CD4-positive, alpha-beta T cell treated with Interferon gamma for 1 hour (primary cell): ENCODE data around the gene ALPL.

ENCODE experiments used
- DNase-seq: peaks from one replicate; pipeline ENCODE4 v3.0.0-alpha.2; 2020

ALPL gene

DNA sequence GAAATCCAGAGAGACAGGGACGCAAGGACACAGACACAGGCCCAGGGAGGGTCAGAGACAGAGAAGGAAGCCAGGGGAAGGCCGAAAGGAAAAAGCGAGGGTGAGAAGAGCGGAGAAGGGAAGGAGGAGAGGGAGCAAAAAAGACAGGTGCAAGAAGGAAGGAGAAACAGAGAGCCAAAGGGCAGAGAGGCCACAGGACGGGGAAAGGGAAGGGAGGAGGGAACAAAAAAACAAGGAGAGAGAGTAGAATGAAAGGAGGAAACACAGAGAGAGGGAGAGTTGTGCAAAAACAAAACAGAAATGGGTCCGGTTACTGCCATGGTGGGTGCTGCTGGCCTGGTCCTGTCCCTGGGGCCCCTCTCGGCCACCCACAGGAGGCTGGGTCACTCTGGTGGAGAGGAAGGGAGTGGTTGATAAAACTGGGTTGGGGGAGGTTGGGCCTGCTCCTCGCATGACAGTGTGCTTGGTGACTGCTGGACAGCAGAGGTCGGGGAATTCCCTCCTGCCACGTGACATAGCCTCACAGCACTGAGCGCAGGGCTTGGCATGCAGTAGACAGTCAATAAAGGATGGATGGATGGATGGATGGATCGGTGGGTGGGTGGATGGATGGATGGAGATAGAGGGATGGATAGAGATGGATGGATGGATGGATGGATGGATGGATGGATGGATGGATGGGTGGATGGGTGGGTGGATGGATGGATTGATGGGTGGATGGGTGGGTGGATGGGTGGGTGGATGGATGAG is 95.2 kb downstream of the ALPL start:
- DNase-seq = no peak

DNA sequence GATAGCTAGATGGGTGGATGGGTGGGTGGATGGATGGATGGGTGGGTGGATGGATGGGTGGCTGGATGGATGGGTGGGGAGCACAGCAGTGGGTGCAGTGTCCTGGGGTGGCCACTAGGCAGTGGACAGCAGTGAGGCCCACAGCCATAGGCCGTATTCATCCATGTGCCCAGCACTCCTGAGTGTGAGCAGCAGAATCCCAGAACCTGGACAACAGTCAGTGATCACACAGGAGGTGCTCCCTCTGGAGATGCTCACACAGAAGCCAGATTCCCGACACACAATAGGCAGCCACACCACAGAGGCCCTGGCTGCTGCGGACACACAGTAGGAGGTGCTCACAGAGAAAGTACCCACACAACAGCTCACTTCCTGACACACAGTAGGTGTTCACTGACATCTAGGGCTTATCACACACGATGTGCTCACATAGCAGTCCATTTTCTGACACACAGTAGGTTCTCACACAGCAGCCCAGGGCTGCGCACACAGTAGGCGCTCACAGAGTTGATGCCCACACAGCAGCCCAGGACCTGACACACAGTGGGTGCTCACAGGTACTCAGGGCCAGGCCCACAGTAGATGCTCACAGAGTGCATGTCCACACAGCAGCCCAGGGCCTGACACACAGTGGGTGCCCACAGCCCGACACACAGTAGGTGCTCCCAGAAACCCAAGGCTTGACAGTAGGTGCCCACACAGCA is 95.9 kb downstream of the ALPL start:
- DNase-seq = no peak

DNA sequence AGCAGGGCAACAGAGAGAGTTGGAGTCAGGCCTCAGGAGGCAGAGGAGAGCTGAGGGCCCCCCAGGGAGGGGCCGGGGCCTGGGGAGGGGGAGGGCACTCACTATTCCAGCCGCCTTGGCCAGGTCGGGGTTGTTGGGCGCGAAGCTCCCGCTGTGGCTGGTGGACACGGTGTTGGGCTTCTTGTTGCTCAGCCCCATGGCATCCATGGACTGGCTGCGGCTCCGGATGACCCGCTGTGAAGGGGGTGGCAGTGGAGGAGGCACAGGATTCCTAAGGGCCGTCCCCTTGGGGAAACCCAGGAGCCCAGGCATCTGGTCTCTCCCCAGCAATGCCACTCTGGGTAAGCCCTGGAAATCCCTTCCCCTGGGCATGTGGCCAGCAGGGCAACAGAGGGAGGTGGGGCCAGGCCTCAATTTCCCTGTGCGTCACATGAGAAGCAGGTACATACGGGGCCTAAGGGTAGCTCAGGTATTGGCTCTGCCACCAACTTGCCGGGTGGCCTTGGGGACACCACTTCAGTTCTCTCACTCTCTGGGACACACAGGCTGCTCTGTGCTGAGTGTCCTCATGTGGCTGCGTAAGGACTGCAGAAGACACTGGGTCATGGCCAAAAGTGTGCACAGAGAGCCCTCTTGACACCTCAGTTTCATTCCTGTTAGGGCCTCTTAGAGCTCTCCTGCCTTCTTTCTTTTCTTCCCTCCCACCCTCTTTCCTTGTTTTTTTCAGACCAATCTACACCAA is 96.9 kb downstream of the ALPL start:
- DNase-seq = no peak

DNA sequence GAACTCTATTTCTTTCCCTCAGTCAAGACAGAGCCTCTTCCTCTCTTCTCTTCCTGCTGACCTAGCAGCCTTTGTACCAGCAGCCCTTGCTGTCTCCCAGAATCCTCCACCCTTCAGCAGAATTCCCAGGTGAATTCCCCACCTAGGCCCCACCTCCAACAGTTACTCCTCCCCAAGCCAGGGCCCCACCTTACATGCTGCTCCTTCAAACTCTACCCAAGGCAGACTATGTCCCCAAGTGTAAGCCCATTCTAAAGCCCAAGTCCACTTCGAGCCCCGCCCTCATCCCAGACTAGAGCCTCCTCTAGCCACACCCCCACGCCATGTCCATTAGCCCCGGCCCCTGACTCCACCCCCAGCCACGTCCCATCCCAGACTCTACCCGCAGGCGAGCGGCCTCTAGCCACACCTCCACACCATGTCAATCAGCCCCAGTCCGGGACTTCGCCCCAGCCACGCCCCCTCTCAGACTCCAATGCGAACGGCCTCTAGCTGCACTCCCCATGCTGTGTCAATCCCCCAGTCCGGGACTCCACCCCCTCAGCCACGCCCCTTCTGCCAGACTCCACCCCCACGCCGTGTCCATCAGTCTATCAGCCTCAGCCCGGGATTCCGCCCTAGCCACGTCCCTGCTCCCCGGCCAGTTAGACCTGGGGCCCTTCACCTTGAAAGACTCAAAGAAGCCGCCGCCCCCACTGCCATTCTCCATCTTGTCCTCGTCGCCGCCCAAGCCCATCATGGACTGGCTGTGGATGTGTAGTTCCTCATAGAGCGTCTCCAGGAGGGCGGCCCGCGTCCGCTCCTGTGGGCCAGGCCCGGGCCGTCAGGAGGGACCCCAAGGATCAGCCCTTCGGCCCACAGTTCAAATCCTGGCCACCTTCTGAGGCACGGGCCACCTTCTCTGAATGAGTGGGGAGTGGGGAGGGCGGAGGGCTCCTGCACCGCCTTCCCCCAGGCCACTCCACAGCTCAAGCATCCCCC is 98.6 kb downstream of the ALPL start:
- DNase-seq = peak; percentile 51

DNA sequence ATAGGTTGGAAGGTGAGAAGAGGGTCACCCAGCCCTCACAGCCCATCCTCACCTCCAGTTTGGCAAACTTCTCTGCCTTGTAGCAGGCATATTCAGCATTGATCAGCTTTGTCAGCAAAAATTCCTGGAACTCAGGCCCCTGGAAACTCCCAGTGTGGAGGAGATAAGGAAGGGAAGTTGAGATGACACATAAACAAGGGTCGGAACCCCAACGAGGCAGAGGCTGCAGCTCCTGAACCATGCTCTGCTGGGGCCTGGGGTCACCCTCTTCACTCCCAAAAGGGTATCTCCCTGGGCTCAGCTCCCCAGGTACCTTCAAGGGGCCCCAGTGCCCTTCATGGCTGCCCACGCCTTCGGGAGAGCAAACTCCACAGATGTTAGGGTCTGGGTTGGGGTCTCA is 99.6 kb downstream of the ALPL start:
- no peak for DNase-seq

DNA sequence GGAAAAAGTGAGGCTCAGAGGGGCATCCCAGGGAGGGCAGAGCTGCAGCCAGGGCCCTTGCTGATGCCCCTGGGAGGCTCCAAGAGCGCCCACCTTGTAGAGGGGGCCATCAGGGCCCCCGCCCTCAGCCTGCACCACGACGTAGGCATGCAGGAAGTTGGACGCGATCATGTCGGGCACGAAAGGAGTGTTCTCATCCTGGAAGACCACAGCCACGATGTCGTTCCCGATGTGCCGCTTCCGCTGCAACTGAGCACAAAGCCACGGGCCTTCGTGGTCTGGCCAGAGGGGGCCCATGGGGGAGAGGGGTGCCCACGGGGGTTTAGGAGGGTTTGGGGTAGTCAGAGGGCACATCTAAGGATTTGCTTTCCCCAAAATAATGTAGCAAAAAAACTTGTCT is 100.8 kb downstream of the ALPL start:
- no peak for DNase-seq

DNA sequence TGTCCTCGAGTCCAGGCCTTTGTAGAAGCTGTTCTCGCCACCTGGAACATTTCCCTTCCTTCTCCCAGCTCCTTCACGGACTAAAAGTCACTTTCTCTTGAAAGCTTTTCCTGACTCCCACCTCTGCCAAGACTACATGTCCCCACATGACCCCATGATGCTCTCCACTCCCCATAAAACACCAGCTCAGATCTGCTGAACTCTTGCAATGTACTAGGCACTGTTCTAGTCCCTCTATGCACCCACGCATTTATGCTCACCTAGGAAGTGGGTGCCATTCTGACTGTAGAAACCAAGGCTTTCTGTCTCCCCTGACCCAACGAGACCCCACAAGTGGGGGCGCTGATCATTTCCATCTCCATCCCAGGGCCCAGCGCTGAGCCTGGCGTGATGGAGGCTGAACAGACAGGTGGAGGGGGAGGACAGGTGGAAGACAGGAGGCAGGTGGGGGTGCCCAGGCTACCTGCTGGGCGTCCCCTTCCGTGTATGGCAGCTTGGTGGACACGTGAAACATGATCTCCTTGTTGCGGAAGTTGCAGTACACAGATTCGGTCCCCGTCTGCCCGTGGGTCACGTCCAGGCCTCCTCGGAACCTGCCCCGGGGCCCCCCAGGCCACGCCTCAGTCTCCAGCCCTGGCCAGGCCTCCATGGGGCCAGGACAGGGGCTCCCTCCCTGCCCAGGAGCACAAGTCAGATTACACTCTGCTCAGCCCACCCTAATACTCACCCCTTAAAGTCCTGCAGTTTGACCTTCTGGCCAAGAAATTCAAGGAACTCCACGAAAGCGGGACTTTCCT is 102.0 kb downstream of the ALPL start:
- DNase-seq = no peak

DNA sequence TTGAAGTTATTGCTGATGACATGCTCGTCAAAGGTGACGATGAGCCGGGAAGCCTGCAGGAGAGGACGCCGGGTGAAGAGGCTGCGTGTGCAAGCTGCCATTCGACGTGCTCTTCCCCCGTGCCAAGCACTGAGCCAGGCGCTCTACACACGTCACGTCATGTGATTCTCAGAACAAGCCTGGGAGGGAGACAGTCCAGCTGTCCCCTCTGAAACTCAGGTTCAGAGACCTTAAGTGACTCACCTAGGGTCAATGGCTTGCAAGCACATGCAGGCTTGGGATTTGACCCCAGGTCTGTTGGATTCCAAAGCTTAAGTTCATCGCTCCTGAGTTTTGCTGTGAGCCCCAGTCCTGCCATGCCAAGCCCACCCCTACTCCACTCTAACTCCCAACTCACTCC is 102.8 kb downstream of the ALPL start:
- DNase-seq = no peak

DNA sequence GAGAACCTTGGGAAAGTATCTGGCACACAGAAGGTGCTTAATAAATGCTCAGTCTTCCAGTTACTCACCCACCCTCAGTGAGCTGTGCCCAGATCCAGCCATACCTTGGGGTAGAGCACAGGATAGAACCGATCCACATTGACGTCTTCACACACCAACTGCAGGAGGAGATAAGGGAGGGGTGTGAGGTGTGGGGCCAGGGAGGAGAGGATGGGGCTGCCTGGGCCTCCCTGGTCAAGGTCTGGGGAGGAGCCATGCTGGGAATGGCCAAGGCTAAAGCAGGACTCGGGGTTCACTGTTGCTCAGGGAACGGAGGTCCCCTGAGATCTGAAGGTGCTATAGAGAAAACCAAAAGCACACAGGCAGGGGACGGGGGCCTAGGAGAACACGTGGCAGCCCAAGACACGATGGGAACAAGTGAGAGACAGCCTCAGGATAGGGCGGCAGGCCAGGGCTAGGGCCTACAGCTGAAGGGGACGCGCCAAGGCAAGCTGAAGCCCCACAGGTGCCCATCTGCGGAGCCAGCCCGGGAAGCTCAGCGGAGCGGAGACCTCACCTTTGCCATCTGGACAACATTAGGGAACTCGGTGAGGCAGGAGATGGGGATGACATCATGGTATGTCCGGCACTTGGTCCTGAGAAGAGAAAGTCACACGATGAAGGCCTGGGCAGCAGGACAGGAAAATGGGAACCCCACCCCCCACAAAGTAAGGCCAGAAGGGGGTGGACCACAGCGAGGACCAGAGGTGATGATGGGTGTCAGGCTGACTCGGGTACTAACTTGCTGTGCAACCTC is 104.0 kb downstream of the ALPL start:
- no peak for DNase-seq

DNA sequence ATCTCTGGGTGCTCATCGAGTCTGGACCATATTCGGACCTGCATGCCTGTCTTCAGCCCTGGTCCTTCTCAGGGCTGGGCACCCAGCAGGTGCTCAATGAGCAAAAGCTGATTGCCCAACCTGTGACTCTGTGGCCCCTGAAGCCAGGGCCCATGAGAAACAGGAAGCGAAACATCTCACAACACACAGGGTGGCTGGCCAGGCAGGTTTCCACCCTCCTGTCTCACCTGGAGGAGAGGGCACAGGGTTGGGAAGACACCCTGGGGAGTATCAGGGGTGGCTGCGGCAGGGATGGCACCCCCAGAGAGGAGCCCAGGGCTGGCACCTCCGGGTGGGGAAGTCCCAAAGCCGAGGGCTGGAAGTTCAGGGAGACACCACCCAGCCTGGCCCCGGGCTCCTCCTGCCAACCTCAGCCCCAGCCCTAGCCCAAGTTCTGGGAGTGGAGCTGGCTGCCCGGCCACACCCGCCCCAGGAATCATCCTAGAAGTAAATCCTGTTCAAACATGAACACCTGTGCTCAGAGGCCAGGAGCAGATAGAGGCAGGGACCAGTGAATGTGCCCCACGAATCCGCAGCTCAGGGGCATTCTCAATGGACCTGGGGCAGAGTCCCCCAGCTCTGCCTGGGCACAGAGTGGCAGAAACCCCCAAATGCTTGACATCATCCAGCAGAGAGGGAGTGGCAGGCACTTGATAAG is 105.3 kb downstream of the ALPL start:
- DNase-seq = no peak

DNA sequence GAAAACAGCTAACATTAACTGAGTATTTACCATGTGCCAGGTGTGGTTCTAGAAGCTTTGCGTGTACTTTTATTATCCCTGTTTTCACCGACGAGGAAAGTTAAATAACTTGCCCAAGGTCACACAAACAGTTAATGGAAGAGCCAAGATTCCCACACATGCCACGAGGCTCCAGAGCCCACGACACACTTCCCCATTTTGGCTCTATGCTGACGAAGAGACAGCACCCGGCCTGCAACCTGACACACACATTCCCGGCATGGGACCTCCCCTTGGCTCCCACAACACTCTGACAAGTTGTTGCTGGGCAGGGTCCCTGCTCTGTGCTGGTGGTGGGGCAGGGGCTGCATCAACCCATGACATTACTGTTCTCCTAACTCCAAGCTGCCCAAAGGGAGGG is 107.1 kb downstream of the ALPL start:
- no peak for DNase-seq

DNA sequence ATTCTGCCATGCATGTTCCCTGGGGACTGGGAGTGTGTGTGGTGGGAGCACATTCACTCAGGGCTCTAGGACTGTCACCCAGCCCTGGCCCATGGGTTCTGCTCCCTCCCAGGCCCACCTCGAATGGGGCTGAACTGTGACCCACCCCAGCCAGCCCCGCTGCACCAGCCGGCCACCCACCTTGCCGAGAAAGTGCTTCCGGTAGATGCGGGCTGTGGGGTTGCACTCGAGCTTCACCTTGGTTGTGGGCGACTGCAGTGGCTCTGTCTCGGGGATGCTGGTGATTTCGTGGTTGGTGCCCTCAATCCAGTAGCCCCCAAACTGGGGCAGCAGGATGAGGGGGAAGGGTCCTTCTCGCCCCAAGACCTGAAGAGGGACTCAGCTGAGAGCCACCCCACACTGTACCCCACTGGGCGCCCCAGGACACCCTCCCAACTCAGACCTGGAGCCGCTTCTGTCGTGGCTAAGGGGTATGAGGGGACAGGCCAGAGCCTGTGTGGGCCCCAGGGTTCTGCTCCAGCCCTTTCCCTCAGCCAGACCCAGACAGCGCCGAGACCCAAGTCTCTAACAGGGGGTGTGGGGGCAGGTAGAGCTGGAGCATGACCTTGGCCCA is 108.0 kb downstream of the ALPL start:
- DNase-seq = no peak

DNA sequence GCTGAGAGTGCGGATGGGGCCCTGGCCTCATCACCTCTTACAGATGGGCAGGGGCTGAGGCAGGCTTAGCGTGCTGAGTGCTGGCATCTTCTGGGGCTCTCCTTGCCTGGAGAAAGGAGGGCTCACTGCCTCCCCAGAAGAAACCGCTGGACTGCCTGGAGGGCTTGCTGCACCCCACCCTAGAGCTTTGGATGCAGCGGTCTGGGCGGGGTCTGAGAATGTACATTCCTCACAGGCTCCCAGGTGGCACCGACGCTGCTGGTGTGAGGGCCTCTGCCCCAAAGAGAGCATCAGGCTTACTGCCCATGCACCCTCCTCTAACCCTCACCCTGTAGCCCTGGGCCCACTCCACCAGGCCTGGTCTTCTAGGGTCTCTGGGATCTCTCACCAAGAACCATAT is 108.8 kb downstream of the ALPL start:
- DNase-seq = no peak

DNA sequence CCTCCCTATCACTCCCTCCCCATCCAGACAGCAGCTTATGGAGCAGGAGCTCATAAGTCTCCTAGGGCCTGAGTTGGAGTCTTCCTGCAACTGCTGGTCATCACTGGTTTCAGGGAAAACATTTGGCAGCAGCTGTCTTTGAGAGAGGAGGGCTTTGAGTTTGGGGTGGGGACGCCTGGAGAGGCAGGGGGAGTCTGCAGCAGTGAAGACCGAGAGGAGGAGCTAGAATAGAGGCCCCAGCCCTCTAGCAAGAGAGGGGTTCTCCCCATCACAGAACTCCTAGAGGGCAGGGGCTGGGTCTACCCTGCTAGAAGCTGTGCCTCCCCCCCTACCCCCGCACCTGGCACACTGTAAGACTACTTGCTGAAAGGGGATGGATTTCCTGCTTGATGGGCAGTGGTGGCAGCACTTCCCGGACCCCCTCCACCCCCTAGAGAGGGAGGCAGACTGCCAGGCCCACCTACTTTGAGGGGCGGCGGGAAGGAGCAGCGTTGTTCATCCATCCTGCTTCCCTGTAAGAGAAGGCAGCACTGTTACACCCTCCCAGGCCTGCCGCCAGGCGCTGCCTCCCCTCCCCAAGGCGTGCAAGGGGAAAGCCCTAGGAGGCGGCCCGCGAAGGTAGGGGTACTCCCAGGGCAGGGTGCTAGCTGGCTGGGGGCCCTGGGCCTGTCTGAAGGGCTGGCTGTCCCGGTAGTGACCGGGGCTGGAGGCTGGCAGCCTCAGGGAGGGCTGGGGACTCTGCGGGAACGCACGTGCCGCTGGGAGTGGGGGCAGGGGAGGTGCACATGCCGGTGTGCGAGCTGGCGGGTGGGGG is 109.5 kb downstream of the ALPL start:
- no peak for DNase-seq

DNA sequence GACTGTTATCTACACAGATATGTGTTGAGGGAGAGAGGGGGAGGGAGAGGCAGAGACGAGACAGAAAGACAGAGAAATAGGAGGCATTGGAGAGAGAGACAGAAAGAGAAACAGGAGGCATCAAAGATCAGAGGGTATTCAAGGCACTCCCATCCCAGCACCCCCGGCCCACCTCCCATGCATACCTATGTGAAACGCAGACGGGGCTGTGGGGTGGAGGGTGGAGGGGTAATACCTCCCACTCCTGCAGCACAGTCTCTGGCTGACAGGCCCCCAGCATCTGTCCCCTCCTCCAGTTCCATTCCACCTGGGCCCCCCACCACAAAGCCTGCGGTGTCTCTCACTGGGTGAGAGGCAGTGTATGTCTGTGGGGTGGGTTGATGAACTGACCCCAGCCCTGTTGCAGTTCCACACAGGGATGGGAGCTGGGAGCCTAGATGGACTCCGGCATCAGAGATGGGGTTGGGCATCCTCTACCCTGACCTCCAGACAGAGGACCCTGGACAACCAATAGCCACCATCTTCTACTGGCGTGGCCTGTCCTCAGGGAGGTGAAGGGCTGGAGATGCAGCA is 110.2 kb downstream of the ALPL start:
- no peak for DNase-seq

DNA sequence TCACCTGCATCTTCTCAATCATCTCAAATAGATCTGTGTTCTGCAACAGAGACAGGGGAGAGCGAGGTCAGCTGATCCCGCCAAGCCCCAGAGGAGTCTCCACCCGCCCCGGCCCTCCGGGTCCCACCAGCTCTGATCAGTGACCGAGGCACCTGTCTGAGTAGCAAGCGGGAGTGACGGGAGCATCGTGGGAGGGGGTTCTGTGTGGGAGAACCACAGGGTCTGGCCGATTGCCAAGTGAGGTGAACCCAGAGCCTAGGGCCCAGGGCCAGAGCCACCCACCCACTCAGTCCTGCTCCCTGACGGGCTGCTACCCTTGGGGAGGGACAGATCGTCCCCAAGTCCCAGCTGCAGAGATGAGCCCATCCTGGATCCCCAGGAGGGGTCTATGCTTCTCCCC is 110.8 kb downstream of the ALPL start:
- DNase-seq = no peak

DNA sequence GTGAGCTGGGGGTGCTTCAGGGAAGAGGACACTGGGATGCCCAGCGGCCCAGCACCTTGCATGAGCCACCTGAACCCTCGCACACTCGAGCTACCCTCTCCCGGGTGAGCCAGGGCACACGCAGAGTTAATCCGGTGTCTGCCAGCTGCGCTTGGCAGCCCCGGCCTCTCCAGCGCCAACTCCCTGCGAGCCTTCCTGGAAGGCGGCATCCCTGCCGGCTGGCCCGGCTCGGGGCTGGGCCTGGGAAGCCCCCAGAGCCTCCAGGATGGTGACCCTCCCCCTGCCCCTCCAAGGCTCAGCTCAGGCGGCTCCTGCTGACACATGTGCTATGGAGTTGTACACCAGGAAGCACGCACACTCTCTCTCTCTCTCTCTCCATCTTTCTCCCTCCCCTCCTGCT is 111.3 kb downstream of the ALPL start:
- no peak for DNase-seq

DNA sequence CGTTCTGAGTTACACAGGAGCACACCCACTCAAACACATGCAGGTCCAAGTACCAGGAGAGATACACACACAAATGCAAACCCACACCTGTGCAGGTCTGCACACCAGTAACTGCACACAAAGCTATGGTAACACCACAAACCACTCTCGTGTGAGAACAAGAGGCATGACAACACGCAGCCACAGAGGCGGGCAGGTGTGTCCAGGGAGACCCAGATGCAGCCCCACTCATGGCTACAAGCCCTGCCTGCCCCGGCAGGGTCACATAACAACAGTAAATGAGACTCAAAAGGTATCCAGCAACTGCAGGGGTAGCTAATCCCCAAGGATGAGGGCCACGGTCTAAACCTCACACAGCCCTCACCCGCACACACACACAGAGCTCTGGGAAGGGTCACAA is 111.8 kb downstream of the ALPL start:
- DNase-seq = no peak
